Effector memory CD4-positive, alpha-beta T cell (primary cell): ENCODE data around the gene RABEP1.

Source experiments
- DNase-seq, 3 donors: peaks; one replicate each; pipeline ENCODE4 v3.0.0-alpha.2; 2020
- H3K27ac ChIP-seq: 2 replicates; pipeline ENCODE4 v1.7.0; 2013; ENCODE audit warnings: mild to moderate bottlenecking, low read length, moderate library complexity; ENCODE audit not compliant: insufficient read depth, poor library complexity, severe bottlenecking
- H3K27me3 ChIP-seq: replicated peaks from 2 replicates; pipeline ENCODE4 v1.7.0; 2013; ENCODE audit warnings: mild to moderate bottlenecking, low read length; ENCODE audit not compliant: insufficient read depth, control insufficient read depth, poor library complexity, severe bottlenecking
- H3K36me3 ChIP-seq: 2 replicates; pipeline ENCODE4 v1.7.0; 2013; ENCODE audit warnings: mild to moderate bottlenecking, low read length, moderate library complexity; ENCODE audit not compliant: control insufficient read depth, insufficient read depth
- H3K4me1 ChIP-seq: 2 replicates; pipeline ENCODE4 v1.7.0; 2013; ENCODE audit warnings: low read length, mild to moderate bottlenecking; ENCODE audit not compliant: control insufficient read depth, insufficient read depth, poor library complexity, severe bottlenecking
- H3K4me3 ChIP-seq: 2 replicates; pipeline ENCODE4 v1.7.0; 2013; ENCODE audit warnings: low read length, low read depth, mild to moderate bottlenecking; ENCODE audit not compliant: insufficient read depth, poor library complexity, severe bottlenecking
- H3K9me3 ChIP-seq: 2 replicates; pipeline ENCODE4 v1.7.0; 2013; ENCODE audit warnings: mild to moderate bottlenecking, low read length, moderate library complexity; ENCODE audit not compliant: control insufficient read depth

RABEP1 gene

DNA sequence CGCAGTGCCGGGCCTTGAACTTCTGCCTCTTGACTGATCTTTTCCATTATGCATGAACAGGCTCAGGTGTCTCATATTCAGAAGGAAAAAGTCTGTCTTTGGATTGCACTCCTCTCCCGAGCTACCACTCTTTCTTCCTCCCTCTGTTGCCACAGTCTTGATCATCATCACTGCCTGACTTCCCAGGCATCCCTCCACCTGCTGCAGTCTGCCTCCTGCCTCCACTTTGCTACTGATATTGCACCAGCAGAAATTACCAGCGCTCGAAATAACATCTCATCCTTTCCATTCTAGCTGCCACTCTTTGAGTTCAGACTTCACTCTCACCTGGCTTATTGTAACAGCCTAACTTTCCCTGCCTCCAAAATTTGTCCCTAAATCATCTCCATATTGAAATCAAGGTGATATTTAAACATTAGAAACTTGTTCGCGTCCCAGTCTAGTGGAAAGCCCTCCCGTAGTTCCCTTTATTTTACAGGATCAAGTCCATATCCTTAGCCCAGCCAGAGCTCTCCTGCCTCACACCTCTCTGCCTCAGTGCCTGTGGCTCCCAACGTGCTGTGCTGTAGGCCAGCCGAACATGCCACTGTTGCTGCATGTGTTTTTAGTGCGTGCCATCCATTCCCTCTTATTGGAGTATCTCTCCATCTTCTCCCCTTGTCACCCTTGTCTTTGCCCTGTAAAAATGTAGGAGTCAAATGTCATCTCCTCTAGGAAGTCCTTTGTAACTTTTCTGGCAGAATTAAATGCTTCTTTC, 97.4 kb downstream of the RABEP1 start:
- H3K4me3 ChIP-seq: no peak overlapping the region
- no peak for DNase-seq
- H3K9me3 ChIP-seq: no peaks in the 10 kb centered on the region
- H3K27ac ChIP-seq: no peak overlapping the region
- no peaks in the 10 kb centered on the region for H3K27me3 ChIP-seq
- peaks cover 79% of the 10 kb centered on the region for H3K36me3 ChIP-seq
- H3K4me1 ChIP-seq: no peaks in the 10 kb centered on the region

DNA sequence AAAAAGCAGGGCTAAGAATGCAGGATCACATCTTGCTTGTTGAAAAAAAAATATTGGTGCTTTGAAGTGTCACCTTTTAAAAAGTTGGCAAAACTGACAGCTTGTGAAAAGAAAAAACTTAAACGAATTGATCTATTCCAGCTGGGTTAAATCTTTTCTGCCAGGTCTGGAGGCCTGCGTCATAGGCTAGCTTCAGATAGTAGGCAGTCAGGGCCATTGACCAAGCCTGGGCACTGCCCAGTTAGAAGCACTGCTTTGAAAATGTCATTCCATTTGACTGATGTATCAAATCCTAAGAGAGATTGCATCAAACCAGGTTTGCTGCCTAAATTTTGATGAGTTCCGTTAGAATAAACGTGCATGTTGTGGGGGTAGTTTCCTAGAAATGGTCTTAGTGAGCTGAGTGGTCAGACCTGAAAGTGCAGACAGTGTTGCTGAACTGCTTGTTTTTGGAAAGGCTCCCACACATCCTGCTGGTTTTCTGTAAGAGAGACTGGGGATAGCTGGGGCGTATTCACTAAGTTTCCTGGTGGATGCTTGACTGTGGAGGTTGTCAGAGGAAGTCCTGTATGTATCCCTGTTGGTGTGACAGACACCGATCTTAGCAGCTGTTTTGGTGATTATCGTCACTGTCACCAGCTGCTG, 98.5 kb downstream of the RABEP1 start:
- H3K4me3 ChIP-seq: no peak overlapping the region
- H3K9me3 ChIP-seq: no peaks in the 10 kb centered on the region
- peaks cover 86% of the 10 kb centered on the region for H3K36me3 ChIP-seq
- no peak overlapping the region for H3K27ac ChIP-seq
- H3K4me1 ChIP-seq: no peaks in the 10 kb centered on the region
- DNase-seq: no peak
- no peaks in the 10 kb centered on the region for H3K27me3 ChIP-seq

DNA sequence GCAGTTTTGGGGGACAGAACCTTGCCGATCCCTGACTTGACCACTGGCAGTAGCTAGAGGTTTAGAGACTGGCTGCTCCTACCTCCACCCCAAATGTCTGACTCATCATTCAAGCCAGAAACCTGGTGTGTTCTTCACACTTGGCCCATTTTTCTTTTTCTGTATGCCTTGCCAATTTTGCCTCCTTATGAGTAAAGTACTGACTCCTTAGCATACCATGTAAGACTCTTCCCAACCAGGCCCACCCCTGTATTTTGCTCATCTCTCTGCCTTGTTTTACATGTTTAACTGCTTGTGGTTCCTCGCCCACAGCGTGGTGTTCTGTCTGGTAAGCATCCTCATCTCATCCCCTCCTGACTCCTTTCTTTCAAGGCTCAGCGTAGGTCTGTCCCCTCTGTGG, 99.5 kb downstream of the RABEP1 start:
- H3K4me3 ChIP-seq: no peak overlapping the region

GRCh38 chr17:5391678-5392077, 109.6 kb downstream of the RABEP1 start:
- no peak for DNase-seq
- peaks cover 72% of the 10 kb centered on the region for H3K36me3 ChIP-seq
- H3K27ac ChIP-seq: no peak overlapping the region
- no peaks in the 10 kb centered on the region for H3K27me3 ChIP-seq
- no peak overlapping the region for H3K4me3 ChIP-seq
- H3K4me1 ChIP-seq: no peaks in the 10 kb centered on the region
- no peaks in the 10 kb centered on the region for H3K9me3 ChIP-seq

More for the DNA sequence above, 99.5 kb downstream of the RABEP1 start:
- Histone ChIP-seq H3K27ac (no peak overlapping the region), H3K27me3 (no peaks in the 10 kb centered on the region), H3K4me1 (no peaks in the 10 kb centered on the region), H3K9me3 (no peaks in the 10 kb centered on the region), H3K36me3 (peaks cover 89% of the 10 kb centered on the region)
- DNase-seq: no peak

- peaks cover 66% of the 10 kb centered on the region for H3K36me3 ChIP-seq
- H3K27me3 ChIP-seq: no peaks in the 10 kb centered on the region
- no peak overlapping the region for H3K4me3 ChIP-seq
- H3K9me3 ChIP-seq: no peaks in the 10 kb centered on the region
- no peaks in the 10 kb centered on the region for H3K4me1 ChIP-seq
- DNase-seq: no peak
- H3K27ac ChIP-seq: no peak overlapping the region
Measured at GRCh38 chr17:5396612-5397011, 114.5 kb downstream of the RABEP1 start.

GRCh38 chr17:5399767-5400166, 117.7 kb downstream of the RABEP1 start:
- no peak for DNase-seq
- Histone ChIP-seq H3K36me3 (peaks cover 60% of the 10 kb centered on the region), H3K27me3 (no peaks in the 10 kb centered on the region), H3K9me3 (no peaks in the 10 kb centered on the region), H3K4me3 (no peak overlapping the region), H3K4me1 (no peaks in the 10 kb centered on the region), H3K27ac (no peak overlapping the region)

- Histone ChIP-seq H3K9me3 (no peaks in the 10 kb centered on the region), H3K36me3 (peaks cover 78% of the 10 kb centered on the region), H3K27ac (no peak overlapping the region), H3K4me1 (no peaks in the 10 kb centered on the region), H3K4me3 (no peak overlapping the region), H3K27me3 (no peaks in the 10 kb centered on the region)
- no peak for DNase-seq
Measured at GRCh38 chr17:5405400-5405799, 123.3 kb downstream of the RABEP1 start.

DNA sequence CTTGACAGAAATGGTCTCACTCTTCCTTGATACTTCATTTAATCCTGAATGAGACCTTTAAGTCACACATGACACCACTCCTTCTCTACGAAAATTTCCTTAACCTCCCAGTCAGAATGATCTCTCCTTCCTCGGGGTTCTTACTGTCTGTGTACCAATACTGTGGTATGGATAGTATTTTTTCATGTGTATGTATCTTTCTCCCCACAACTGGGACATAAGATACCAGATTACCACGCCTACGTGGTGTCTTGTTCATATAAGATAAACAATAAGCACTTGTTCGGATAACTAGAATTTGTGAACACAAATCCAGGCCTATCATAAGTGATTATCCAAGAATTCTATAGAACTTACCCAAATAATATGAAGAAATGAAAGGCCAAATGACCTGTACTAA, 126.1 kb downstream of the RABEP1 start:
- no peak for DNase-seq
- Histone ChIP-seq H3K4me1 (no peaks in the 10 kb centered on the region), H3K27me3 (no peaks in the 10 kb centered on the region), H3K27ac (no peak overlapping the region), H3K9me3 (no peaks in the 10 kb centered on the region), H3K36me3 (peaks cover 84% of the 10 kb centered on the region), H3K4me3 (no peak overlapping the region)

DNA sequence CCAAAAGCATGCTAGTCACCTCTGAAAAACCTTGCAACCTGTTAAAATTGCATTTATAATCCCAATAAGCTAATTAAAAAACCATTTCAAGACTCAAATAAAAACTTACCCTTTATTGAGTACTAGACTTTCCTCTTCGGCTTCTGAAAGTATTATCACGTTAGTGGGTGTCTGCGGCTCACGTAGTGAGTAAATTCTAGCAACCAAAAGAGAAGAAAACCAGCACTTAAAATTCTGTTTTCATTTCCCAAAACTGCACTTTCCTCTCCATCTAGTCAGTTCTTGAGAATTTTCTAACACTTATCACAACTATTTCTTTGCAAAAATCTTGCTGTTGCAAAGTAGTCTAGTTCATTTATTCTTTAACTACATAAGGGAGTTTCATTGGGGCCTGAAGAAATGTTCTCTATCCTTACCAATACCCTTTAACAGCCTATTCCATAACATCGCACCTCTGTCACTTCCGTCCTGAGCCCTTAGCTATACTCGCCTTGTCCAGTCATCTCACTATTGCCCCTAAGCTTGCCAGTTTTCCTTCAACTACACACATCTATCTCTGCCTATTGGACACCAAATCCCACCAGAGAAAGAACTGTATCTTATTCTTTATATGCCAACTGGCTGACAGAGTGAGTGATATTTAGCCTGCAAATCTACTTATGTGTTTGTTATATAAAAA, 128.6 kb downstream of the RABEP1 start:
- Histone ChIP-seq H3K4me3 (no peak overlapping the region), H3K27ac (no peak overlapping the region), H3K9me3 (no peaks in the 10 kb centered on the region), H3K36me3 (peaks cover 85% of the 10 kb centered on the region), H3K4me1 (no peaks in the 10 kb centered on the region), H3K27me3 (no peaks in the 10 kb centered on the region)
- no peak for DNase-seq

- no peak overlapping the region for H3K27ac ChIP-seq
Measured at GRCh38 chr17:5413682-5414081, 131.6 kb downstream of the RABEP1 start.

More at GRCh38 chr17:5413682-5414081, 131.6 kb downstream of the RABEP1 start:
- DNase-seq: no peak
- Histone ChIP-seq H3K36me3 (peaks cover 68% of the 10 kb centered on the region), H3K27me3 (no peaks in the 10 kb centered on the region), H3K9me3 (no peaks in the 10 kb centered on the region), H3K4me3 (no peak overlapping the region), H3K4me1 (no peaks in the 10 kb centered on the region)
